H1 (cell line): ENCODE measurements around the gene MARS2. TPM values are rescaled to one million over a fixed set of nuclear protein-coding genes. Genes with fewer than 3 reads are reported as not detected.

ENCODE experiments used
- CTCF ChIA-PET: fragments of 300-600 bp; sonication (Branson Sonifier 250); formaldehyde crosslinking; loops from one replicate; lab custom pipeline; 2021; ENCODE audit not compliant: partially characterized antibody; lab: Charles Lee
- POLR2A ChIA-PET: fragments of 300-600 bp; sonication (Branson Sonifier 250); formaldehyde crosslinking; loops from one replicate; lab custom pipeline; 2021; ENCODE audit warnings: inconsistent platforms; ENCODE audit not compliant: partially characterized antibody; lab: Charles Lee
- DNase-seq, 2 experiments: peaks; one replicate each; pipeline versions ENCODE4 v3.0.0 to v3.0.0-alpha.2; 2010 to 2022; ENCODE audit warnings: low spot score in 2 of 2, low read depth in 1 of 2, mixed read lengths in 1 of 2
- FAIRE-seq: peaks from 2 replicates; lab custom pipeline; 2011; peaks lifted over from hg19 to GRCh38; lab: Jason Lieb, UNC
- H2AFZ ChIP-seq: 2 replicates; pipeline ENCODE4 v1.8.1; 2012; ENCODE audit warnings: low read length, inconsistent platforms
- H2AK5ac ChIP-seq: 2 replicates; pipeline ENCODE4 v1.6.1; 2013; ENCODE audit warnings: low read depth, low read length
- H2BK120ac ChIP-seq: replicated peaks from 2 replicates; pipeline ENCODE3; 2013; ENCODE audit warnings: low read depth, low read length, inconsistent platforms
- H2BK12ac ChIP-seq: 2 replicates; pipeline ENCODE4 v1.6.1; 2013; ENCODE audit warnings: low read depth, low read length
- H2BK15ac ChIP-seq: 2 replicates; pipeline ENCODE4 v1.6.1; 2013; ENCODE audit warnings: low read length
- H2BK20ac ChIP-seq: 2 replicates; pipeline ENCODE4 v1.6.1; 2013; ENCODE audit warnings: low read length
- H2BK5ac ChIP-seq: 2 replicates; pipeline ENCODE4 v1.6.1; 2013; ENCODE audit warnings: low read depth, low read length
- H3K14ac ChIP-seq: 2 replicates; pipeline ENCODE4 v1.6.1; 2013; ENCODE audit warnings: inconsistent platforms; ENCODE audit not compliant: insufficient read length
- H3K18ac ChIP-seq: 2 replicates; pipeline ENCODE4 v1.6.1; 2013; ENCODE audit warnings: low read length; ENCODE audit errors: extremely low read depth
- H3K23ac ChIP-seq: 2 replicates; pipeline ENCODE4 v1.6.1; 2013; ENCODE audit warnings: inconsistent platforms; ENCODE audit not compliant: insufficient read length
- H3K23me2 ChIP-seq: 2 replicates; pipeline ENCODE4 v1.6.1; 2013; ENCODE audit warnings: low read depth, low read length
- H3K27ac ChIP-seq: 2 replicates; pipeline ENCODE4 v1.6.1; 2011; ENCODE audit warnings: low read depth, low read length, inconsistent platforms
- H3K27me3 ChIP-seq, 4 experiments: replicated peaks in 1 of 4; 1 replicate in 1 of 4; 2 replicates in 3 of 4; pipeline versions ENCODE4 v1.6.1 to v1.8.1; 2011 to 2013; ENCODE audit warnings: low read length in 3 of 4, mild to moderate bottlenecking in 3 of 4, inconsistent platforms in 2 of 4, mixed read lengths in 2 of 4, moderate library complexity in 1 of 4; ENCODE audit not compliant: control insufficient read depth in 3 of 4, insufficient read depth in 3 of 4; ENCODE audit errors: extremely low read depth in 1 of 4
- H3K36me3 ChIP-seq, 4 experiments: 2 replicates each; pipeline versions ENCODE4 v1.6.1 to v1.8.1; 2011 to 2013; ENCODE audit warnings: mild to moderate bottlenecking in 4 of 4, low read length in 3 of 4, moderate library complexity in 2 of 4, control low read depth in 1 of 4, inconsistent platforms in 1 of 4; ENCODE audit not compliant: insufficient read depth in 4 of 4, control insufficient read depth in 2 of 4
- H3K4ac ChIP-seq: replicated peaks from 2 replicates; pipeline ENCODE3; 2013; ENCODE audit warnings: low read length, low read depth, mixed read lengths, inconsistent platforms; ENCODE audit not compliant: insufficient read length
- H3K4me1 ChIP-seq, 4 experiments: replicated peaks in 1 of 4; 1 replicate in 1 of 4; 2 replicates in 3 of 4; pipeline versions ENCODE4 v1.6.1 to v1.8.1; 2011 to 2013; ENCODE audit warnings: low read length in 3 of 4, inconsistent platforms in 2 of 4, mixed read lengths in 1 of 4; ENCODE audit not compliant: insufficient read depth in 4 of 4, control insufficient read depth in 3 of 4
- H3K4me2 ChIP-seq, 2 experiments: 2 replicates each; pipeline versions ENCODE4 v1.6.1 to v1.8.1; 2011 to 2013; ENCODE audit warnings: low read depth in 2 of 2, low read length in 2 of 2, control low read depth in 1 of 2, inconsistent platforms in 1 of 2, mild to moderate bottlenecking in 1 of 2; ENCODE audit not compliant: insufficient read depth in 1 of 2
- H3K4me3 ChIP-seq, 4 experiments: fragments of 200-600, 300-600 bp in 1 of 4; sonication (generic), shearing (Covaris generic), sonication (Bioruptor Twin) in 1 of 4; 2 replicates each; pipeline versions ENCODE4 v1.5.1 to v1.8.1; 2011 to 2016; ENCODE audit warnings: low read length in 4 of 4, low read depth in 3 of 4, control low read depth in 2 of 4, inconsistent platforms in 2 of 4, mild to moderate bottlenecking in 2 of 4, mixed read lengths in 1 of 4, moderate library complexity in 1 of 4; ENCODE audit not compliant: insufficient read depth in 2 of 4; ENCODE audit errors: extremely low read depth in 1 of 4
- H3K56ac ChIP-seq: replicated peaks from 2 replicates; pipeline ENCODE3; 2013; ENCODE audit warnings: low read depth, mild to moderate bottlenecking, mixed read lengths, low read length, inconsistent platforms; ENCODE audit not compliant: insufficient read length
- H3K79me1 ChIP-seq: 2 replicates; pipeline ENCODE4 v1.6.1; 2013; ENCODE audit warnings: low read depth, low read length, control low read depth
- H3K79me2 ChIP-seq, 2 experiments: 2 replicates each; pipeline versions ENCODE4 v1.6.1 to v1.8.1; 2012 to 2013; ENCODE audit warnings: low read length in 2 of 2, mild to moderate bottlenecking in 2 of 2, inconsistent platforms in 1 of 2; ENCODE audit not compliant: insufficient read depth in 2 of 2, control insufficient read depth in 1 of 2
- H3K9ac ChIP-seq, 4 experiments: replicated peaks in 1 of 4; 1 replicate in 1 of 4; 2 replicates in 3 of 4; pipeline versions ENCODE4 v1.6.1 to v1.8.1; 2011 to 2013; ENCODE audit warnings: low read depth in 3 of 4, low read length in 3 of 4, control low read depth in 2 of 4, mild to moderate bottlenecking in 2 of 4, moderate library complexity in 2 of 4, inconsistent platforms in 1 of 4; ENCODE audit errors: extremely low read depth in 1 of 4
- H3K9me3 ChIP-seq, 2 experiments: 2 replicates each; pipeline versions ENCODE4 v1.6.1 to v1.8.1; 2012 to 2013; ENCODE audit warnings: mild to moderate bottlenecking in 2 of 2, moderate library complexity in 2 of 2, control low read depth in 1 of 2, inconsistent platforms in 1 of 2, low read depth in 1 of 2, low read length in 1 of 2, mixed read lengths in 1 of 2; ENCODE audit not compliant: insufficient read depth in 2 of 2
- H4K20me1 ChIP-seq, 2 experiments: replicated peaks in 1 of 2; 2 replicates each; pipeline versions ENCODE3 to v1.8.1; 2011 to 2013; ENCODE audit warnings: inconsistent platforms in 2 of 2, low read length in 2 of 2, mild to moderate bottlenecking in 1 of 2; ENCODE audit not compliant: insufficient read depth in 2 of 2, control insufficient read depth in 1 of 2
- H4K5ac ChIP-seq: 2 replicates; pipeline ENCODE4 v1.6.1; 2013; ENCODE audit warnings: low read length, low read depth, mixed read lengths, inconsistent platforms; ENCODE audit not compliant: insufficient read length
- H4K8ac ChIP-seq: 2 replicates; pipeline ENCODE4 v1.8.0; 2013; ENCODE audit warnings: mild to moderate bottlenecking, moderate library complexity, low read length, inconsistent platforms; ENCODE audit not compliant: insufficient read depth; ENCODE audit errors: extremely low read depth
- H4K91ac ChIP-seq: replicated peaks from 2 replicates; pipeline ENCODE3; 2013; ENCODE audit warnings: low read length, mixed read lengths, inconsistent platforms; ENCODE audit not compliant: insufficient read length
- CTBP2 ChIP-seq: IDR thresholded peaks from 2 replicates; pipeline ENCODE4 v1.7.0; 2011; ENCODE audit warnings: borderline replicate concordance, mild to moderate bottlenecking, moderate library complexity, mixed read lengths, low read length; ENCODE audit not compliant: insufficient read depth, insufficient read length
- HDAC2 ChIP-seq, 2 experiments: fragments of 300-600 bp in 1 of 2; sonication (generic) in 1 of 2; IDR thresholded peaks; 2 replicates each; pipeline ENCODE4 v1.6.1; 2011 to 2012; ENCODE audit warnings: low read depth in 2 of 2, low read length in 2 of 2, mild to moderate bottlenecking in 2 of 2, moderate library complexity in 2 of 2, borderline replicate concordance in 1 of 2, inconsistent platforms in 1 of 2
- JUND ChIP-seq: IDR thresholded peaks from 2 replicates; pipeline ENCODE4 v1.6.1; 2011; ENCODE audit warnings: mild to moderate bottlenecking, improper control_type of control experiment, low read length
- KDM5A ChIP-seq: fragments of 200-600 bp; IDR thresholded peaks from 2 replicates; pipeline ENCODE4 v1.7.1; 2012; ENCODE audit warnings: mild to moderate bottlenecking, low read length, inconsistent platforms, mixed read lengths
- POLR2A ChIP-seq, 2 experiments: IDR thresholded peaks; 1 replicate in 1 of 2; 2 replicates in 1 of 2; pipeline ENCODE4 v1.6.1; 2011; ENCODE audit warnings: low read depth in 2 of 2, low read length in 2 of 2, mild to moderate bottlenecking in 2 of 2; ENCODE audit errors: control extremely low read depth in 1 of 2
- RAD21 ChIP-seq, 2 experiments: IDR thresholded peaks in 1 of 2; conservative IDR thresholded peaks in 1 of 2; 2 replicates each; pipeline ENCODE4 v1.6.1; 2011; ENCODE audit warnings: low read depth in 2 of 2, low read length in 2 of 2, improper control_type of control experiment in 1 of 2, inconsistent platforms in 1 of 2, mild to moderate bottlenecking in 1 of 2, moderate library complexity in 1 of 2
- RXRA ChIP-seq: IDR thresholded peaks from 2 replicates; pipeline ENCODE4 v1.6.1; 2011; ENCODE audit warnings: low read depth, mild to moderate bottlenecking, low read length, moderate library complexity; ENCODE audit not compliant: insufficient read depth
- TAF7 ChIP-seq: optimal IDR thresholded peaks from 2 replicates; pipeline ENCODE3; 2011; ENCODE audit warnings: low read depth, mild to moderate bottlenecking, inconsistent platforms, low read length, moderate library complexity, borderline replicate concordance
- WGBS, 2 experiments: shearing (Covaris generic) in 1 of 2; methylation state at CpG; one replicate each; pipeline versions ENCODE4 v1.1.6 to v1.1.7; 2013 to 2015; ENCODE audit warnings: low lambda C conversion rate in 2 of 2, mixed read lengths in 2 of 2, inconsistent platforms in 1 of 2, low coverage in 1 of 2, missing lambda C conversion rate in 1 of 2; ENCODE audit not compliant: insufficient replicate concordance in 2 of 2, insufficient coverage in 1 of 2, insufficient read length in 1 of 2; ENCODE audit errors: extremely low coverage in 1 of 2, missing lambda C conversion rate in 1 of 2; 5-methylcytosine and 5-hydroxymethylcytosine counted together
- polyA plus RNA-seq, 7 experiments: library from polyadenylated mRNA; depleted of rRNA in 3 of 7; stranded (reverse) in 5 of 7; unstranded in 2 of 7; fragments of >200 nt in 5 of 7; fragments of 200-250 nt in 2 of 7; gene quantifications; 1 replicate in 5 of 7; 2 replicates in 1 of 7; 4 replicates in 1 of 7; pipeline versions ENCODE4 v1.2.1 to v1.2.3, GENCODE V29; 2011 to 2013; ENCODE audit warnings: missing spikeins in 2 of 7, mixed read lengths in 2 of 7
- total RNA-seq: library from RNA; stranded (reverse); fragmentation: NEBNext Ultra II Directional; extraction: Animal tissue kit (Norgen Biotek cat#: 25700); gene quantifications from 2 replicates; pipeline ENCODE4 v1.2.1, GENCODE V29; 2021
- TF ChIP-seq, protein P1 (sequence below): IDR thresholded peaks from 2 replicates; pipeline ENCODE4 v1.6.1; 2011; ENCODE audit warnings: low read length, improper control_type of control experiment
- TF ChIP-seq, protein P2 (sequence below): IDR thresholded peaks from 2 replicates; pipeline ENCODE4 v1.6.1; 2012; ENCODE audit warnings: inconsistent platforms

MARS2 gene
- total and polyA plus RNA-seq, 2 of the 8 experiments (the other 6 are each of a cell fraction or from before 2014, with no cell fraction given) = 15.7 to 27.2 TPM

DNA sequence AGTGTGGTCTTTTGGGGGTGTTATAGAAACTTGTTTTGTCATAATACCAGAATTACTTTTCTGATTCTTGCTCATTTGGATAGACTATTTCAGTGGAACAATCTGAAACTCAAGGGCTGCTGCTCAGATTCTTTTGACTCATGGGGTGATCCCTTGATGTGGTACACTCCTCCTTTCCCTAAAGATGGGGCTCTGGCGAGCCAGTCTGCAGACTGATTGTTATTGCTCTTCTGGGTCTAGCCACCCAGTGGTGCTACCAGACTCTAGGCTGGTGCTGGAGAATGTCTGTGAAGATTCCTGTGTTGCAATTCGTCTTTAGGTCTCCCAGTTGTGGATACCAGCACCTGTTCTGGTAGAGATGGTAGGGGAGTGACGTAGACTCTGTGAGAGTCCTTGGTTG, 4.2 kb upstream of the MARS2 start:
- H3K27ac ChIP-seq = no peak overlapping the region
- no peak overlapping the region for H3K4ac ChIP-seq
- H2BK20ac ChIP-seq = 0 out of 2 replicates have a peak overlapping the region, but pooled peaks have one; percentile 43
- 89% methylated on average over 3 of the region's 3 CpGs; no CpG with 5 or more reads in 1 of the 2 experiments for WGBS, 2 experiments
- H4K8ac ChIP-seq = no peak overlapping the region
- H3K36me3 ChIP-seq = no peaks in the 10 kb centered on the region
- DNase-seq = no peak
- ChIA-PET CTCF (interaction anchor here (1.2 kb wide), 1 partner anchor 101 kb away, joined by 4 read pairs; no protein-coding TSS in a partner anchor), POLR2A (interaction anchor here (0.6 to 0.9 kb wide), 2 partner anchors 21 to 175 kb away, joined by 3 read pairs; no protein-coding TSS in a partner anchor)
- no peak overlapping the region for H4K91ac ChIP-seq
- H3K56ac ChIP-seq = no peak overlapping the region
- H3K4me1 ChIP-seq = no peaks in the 10 kb centered on the region; a peak in 1 of 7 replicates
- peaks cover 2 to 7% of the 10 kb centered on the region in 2 experiments; a peak in 3 of 4 replicates for H3K79me2 ChIP-seq
- H3K23ac ChIP-seq = no peak overlapping the region
- H3K79me1 ChIP-seq = no peaks in the 10 kb centered on the region; the same call in 1 of the 2 replicates
- H2BK12ac ChIP-seq = no peak overlapping the region
- no peak overlapping the region for H3K9ac ChIP-seq
- peaks cover 0 to 5% of the 10 kb centered on the region in 2 experiments; a peak in 1 of 4 replicates for H3K9me3 ChIP-seq
- no peak overlapping the region for H2BK120ac ChIP-seq
- no peak overlapping the region for H2BK15ac ChIP-seq
- H2AK5ac ChIP-seq = no peak overlapping the region
- H3K14ac ChIP-seq = no peak overlapping the region
- H3K4me2 ChIP-seq = no peak overlapping the region
- H2BK5ac ChIP-seq = no peak overlapping the region
- no peak overlapping the region for H4K5ac ChIP-seq
- H3K4me3 ChIP-seq = no peak overlapping the region
- no peak overlapping the region for H2AFZ ChIP-seq
- H3K18ac ChIP-seq = no peak overlapping the region
- FAIRE-seq = no peak
- no peaks in the 10 kb centered on the region; a peak in 1 of 7 replicates for H3K27me3 ChIP-seq
- H3K23me2 ChIP-seq = peaks cover 9% of the 10 kb centered on the region
- peaks cover 2 to 3% of the 10 kb centered on the region in 2 experiments for H4K20me1 ChIP-seq
- TF ChIP-seq JUND (no peak), HDAC2 (IDR thresholded peaks at IDR 0.05; ENCODE audit: borderline replicate concordance in 1 of 2, low read depth in 2 of 2, low read length in 2 of 2) (no peak), CTBP2 (no peak), TAF7 (no peak), RAD21 (IDR thresholded peaks at IDR 0.05 in 1 of 2, conservative IDR thresholded peaks at IDR 0.05 in 1 of 2; ENCODE audit: low read depth in 2 of 2, low read length in 2 of 2) (peak in 1 of 2 experiments; percentile 25; a peak in 1 of 4 replicates), RXRA (no peak), KDM5A (no peak), POLR2A (IDR thresholded peaks at IDR 0.05; ENCODE audit: control extremely low read depth in 1 of 2, low read depth in 2 of 2, low read length in 2 of 2) (no peak)
- TF ChIP-seq, protein P1, sequence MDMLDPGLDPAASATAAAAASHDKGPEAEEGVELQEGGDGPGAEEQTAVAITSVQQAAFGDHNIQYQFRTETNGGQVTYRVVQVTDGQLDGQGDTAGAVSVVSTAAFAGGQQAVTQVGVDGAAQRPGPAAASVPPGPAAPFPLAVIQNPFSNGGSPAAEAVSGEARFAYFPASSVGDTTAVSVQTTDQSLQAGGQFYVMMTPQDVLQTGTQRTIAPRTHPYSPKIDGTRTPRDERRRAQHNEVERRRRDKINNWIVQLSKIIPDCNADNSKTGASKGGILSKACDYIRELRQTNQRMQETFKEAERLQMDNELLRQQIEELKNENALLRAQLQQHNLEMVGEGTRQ = no peak
- TF ChIP-seq, protein P2, sequence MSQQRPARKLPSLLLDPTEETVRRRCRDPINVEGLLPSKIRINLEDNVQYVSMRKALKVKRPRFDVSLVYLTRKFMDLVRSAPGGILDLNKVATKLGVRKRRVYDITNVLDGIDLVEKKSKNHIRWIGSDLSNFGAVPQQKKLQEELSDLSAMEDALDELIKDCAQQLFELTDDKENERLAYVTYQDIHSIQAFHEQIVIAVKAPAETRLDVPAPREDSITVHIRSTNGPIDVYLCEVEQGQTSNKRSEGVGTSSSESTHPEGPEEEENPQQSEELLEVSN = no peak
